ENCODE data around the gene NCAPG2.

The NCAPG2 gene

GRCh38 chr7:158648168-158648567, 56.4 kb downstream of the NCAPG2 start:
- DNase-seq (ENCODE audit: low read depth), result no peak
- no peak for TF ChIP-seq CTCF (IDR thresholded peaks at IDR 0.05; ENCODE audit: low read depth, low read length, missing control alignments)
- in situ Hi-C loops (cut with HindIII; ENCODE audit: low sequenced_read_pairs), result no loop called here
- no peak overlapping the region for H3K4me3 ChIP-seq (ENCODE audit: low read depth, low read length)

- DNase-seq (ENCODE audit: low read depth), result no peak
- H3K4me3 ChIP-seq (ENCODE audit: low read depth, low read length), result no peak overlapping the region
- TF ChIP-seq CTCF (IDR thresholded peaks at IDR 0.05; ENCODE audit: low read depth, low read length, missing control alignments), result no peak
- in situ Hi-C loops (cut with HindIII; ENCODE audit: low sequenced_read_pairs), result no loop called here
These were observed 57.2 kb downstream of the NCAPG2 start for GRCh38 chr7:158647475-158647792.

GRCh38 chr7:158646766-158647474, 57.7 kb downstream of the NCAPG2 start:
- in situ Hi-C loops (cut with HindIII; ENCODE audit: low sequenced_read_pairs), result no loop called here
- DNase-seq (ENCODE audit: low read depth), result no peak
- no peak overlapping the region for H3K4me3 ChIP-seq (ENCODE audit: low read depth, low read length)
- TF ChIP-seq CTCF (IDR thresholded peaks at IDR 0.05; ENCODE audit: low read depth, low read length, missing control alignments), result peak; percentile 37

- in situ Hi-C loops (cut with HindIII; ENCODE audit: low sequenced_read_pairs), result no loop called here
- no peak for DNase-seq (ENCODE audit: low read depth)
These were observed 58.8 kb downstream of the NCAPG2 start for GRCh38 chr7:158645842-158646241.

GRCh38 chr7:158642149-158642548, 62.5 kb downstream of the NCAPG2 start:
- DNase-seq (ENCODE audit: low read depth), result no peak
- in situ Hi-C loops (cut with HindIII; ENCODE audit: low sequenced_read_pairs), result no loop called here
- no peak for TF ChIP-seq CTCF (IDR thresholded peaks at IDR 0.05; ENCODE audit: low read depth, low read length, missing control alignments)
- H3K4me3 ChIP-seq (ENCODE audit: low read depth, low read length), result no peak overlapping the region

More at GRCh38 chr7:158645842-158646241, 58.8 kb downstream of the NCAPG2 start:
- TF ChIP-seq CTCF (IDR thresholded peaks at IDR 0.05; ENCODE audit: low read depth, low read length, missing control alignments), result no peak
- no peak overlapping the region for H3K4me3 ChIP-seq (ENCODE audit: low read depth, low read length)

- in situ Hi-C loops (cut with HindIII; ENCODE audit: low sequenced_read_pairs), result no loop called here
- no peak overlapping the region for H3K4me3 ChIP-seq (ENCODE audit: low read depth, low read length)
- no peak for DNase-seq (ENCODE audit: low read depth)
- no peak for TF ChIP-seq CTCF (IDR thresholded peaks at IDR 0.05; ENCODE audit: low read depth, low read length, missing control alignments)
These were observed 66.6 kb downstream of the NCAPG2 start for GRCh38 chr7:158638001-158638400.

Data from astrocyte of the cerebellum (primary cell).